Stimulated activated CD8-positive, alpha-beta memory T cell treated with anti-CD3 and anti-CD28 coated beads, Interleukin-12 subunit alpha, Interleukin-12 subunit beta, amount 100 ng/mL, for 4 hours (primary cell): Measurements from ENCODE around the gene FAAP20.

Experiments used
- DNase-seq: peaks from one replicate; pipeline ENCODE4 v3.0.0-alpha.2; 2020; ENCODE audit warnings: low read depth

FAAP20 gene

GRCh38 chr1:2210084-2210653 lies 15.6 kb upstream of the FAAP20 start:
- DNase-seq = no peak

- DNase-seq = no peak
Observed at GRCh38 chr1:2209400-2210083, 15.0 kb upstream of the FAAP20 start.

- no peak for DNase-seq
Observed at GRCh38 chr1:2208309-2209239, 14.0 kb upstream of the FAAP20 start.

GRCh38 chr1:2206813-2207487 lies 12.4 kb upstream of the FAAP20 start:
- DNase-seq = no peak

- peak; percentile 85 for DNase-seq
Observed at GRCh38 chr1:2205191-2205952, 10.8 kb upstream of the FAAP20 start.

- DNase-seq = no peak
Observed at GRCh38 chr1:2204415-2205190, 10.0 kb upstream of the FAAP20 start.

- no peak for DNase-seq
Observed at GRCh38 chr1:2203671-2204414, 9.3 kb upstream of the FAAP20 start.

GRCh38 chr1:2202843-2203601 lies 8.4 kb upstream of the FAAP20 start:
- DNase-seq = no peak

- no peak for DNase-seq
Observed at GRCh38 chr1:2202008-2202575, 7.5 kb upstream of the FAAP20 start.

- no peak for DNase-seq
Observed at GRCh38 chr1:2201062-2201461, 6.5 kb upstream of the FAAP20 start.

DNA sequence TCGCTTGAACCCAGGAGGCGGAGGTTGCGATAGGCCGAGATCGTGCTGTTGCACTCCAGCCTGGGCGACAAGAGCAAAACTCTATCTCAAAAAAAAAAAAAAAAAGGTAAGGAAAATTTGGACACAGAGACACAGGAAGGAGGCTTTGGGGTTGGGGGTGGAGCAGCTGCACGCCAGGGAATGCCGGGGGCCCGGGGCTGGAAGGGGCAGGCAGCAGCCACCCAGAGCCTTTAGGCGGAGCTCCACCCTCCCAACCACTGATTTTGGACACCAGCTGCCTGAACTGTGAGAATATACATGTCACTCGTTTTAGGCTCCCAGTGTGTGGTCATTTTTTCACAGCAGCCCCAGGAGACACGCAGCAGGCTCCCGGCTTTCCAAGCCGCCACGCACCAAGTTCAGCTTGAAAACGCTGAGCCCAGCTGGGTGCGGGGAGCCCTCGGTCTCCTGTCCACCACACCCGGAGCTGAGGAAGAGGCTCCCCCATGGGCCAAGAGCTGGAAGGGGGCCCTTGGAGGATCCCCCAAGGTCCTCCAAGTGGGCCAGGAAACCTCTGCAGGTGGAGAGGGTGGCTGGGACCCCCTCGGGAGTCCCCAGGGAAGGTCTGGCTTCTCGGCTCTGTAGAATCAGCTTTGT lies 5.9 kb upstream of the FAAP20 start:
- DNase-seq = no peak

DNA sequence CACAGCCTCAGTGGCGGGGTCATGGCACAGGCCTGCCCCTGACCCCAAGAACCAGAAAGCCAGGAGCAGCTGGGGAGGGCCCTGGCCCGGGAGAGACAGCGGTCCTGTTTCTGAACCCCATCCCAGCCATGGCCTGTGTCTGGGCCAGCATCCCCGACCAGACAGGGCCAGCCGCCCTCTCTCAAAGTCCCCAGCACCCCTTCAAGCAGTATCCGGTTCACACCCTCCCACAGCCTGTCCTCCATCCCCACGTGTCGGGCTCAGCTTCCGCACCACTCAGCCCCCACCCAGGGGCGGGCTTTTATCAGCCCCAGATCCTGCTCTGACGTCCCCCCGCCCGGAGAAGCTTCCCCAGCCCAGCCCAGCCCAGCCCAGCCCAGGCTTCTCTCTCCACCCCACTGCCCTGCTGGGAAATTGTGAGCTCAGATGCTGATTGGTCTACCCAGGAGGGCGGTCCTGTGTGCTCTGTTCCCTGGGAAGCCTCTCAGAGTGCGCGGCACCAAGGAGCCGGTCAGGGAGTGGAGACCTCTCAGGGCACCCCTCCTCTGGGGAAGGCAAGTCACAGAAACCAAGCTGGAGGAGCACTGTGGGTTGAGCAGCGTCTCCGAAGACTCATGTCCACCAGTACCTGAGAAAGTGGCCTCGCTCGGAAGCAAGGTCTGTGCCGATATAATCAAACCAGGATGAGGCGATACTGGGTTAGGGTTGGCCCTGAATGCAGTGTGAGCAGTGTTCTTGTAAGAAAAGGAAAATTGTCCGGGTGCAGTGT lies 4.7 kb upstream of the FAAP20 start:
- peak; percentile 69 for DNase-seq

- no peak for DNase-seq
Observed at GRCh38 chr1:2198571-2198970, 4.0 kb upstream of the FAAP20 start.

DNA sequence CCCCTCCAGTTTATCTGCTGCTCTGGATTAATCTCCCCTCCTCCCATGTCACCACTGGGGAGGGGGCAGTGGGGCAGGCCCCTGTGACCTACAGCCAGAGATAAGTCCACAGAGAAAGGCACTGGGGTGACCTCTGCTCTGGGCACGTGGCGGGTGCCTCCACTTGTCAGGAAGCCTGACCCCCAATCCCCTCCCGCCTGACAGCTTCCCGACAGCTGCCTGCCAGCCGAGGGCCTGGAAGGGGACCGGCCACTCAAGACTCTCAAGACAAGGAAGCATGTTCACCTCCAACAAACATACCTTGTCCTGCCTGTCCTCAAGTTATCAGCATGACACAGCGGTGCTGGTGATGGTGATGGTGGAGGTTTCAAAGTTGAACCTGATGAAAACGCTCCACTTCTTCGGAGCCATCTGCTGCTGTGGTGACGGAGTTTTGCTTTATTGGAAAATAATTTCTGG lies 3.2 kb upstream of the FAAP20 start:
- no peak for DNase-seq

DNA sequence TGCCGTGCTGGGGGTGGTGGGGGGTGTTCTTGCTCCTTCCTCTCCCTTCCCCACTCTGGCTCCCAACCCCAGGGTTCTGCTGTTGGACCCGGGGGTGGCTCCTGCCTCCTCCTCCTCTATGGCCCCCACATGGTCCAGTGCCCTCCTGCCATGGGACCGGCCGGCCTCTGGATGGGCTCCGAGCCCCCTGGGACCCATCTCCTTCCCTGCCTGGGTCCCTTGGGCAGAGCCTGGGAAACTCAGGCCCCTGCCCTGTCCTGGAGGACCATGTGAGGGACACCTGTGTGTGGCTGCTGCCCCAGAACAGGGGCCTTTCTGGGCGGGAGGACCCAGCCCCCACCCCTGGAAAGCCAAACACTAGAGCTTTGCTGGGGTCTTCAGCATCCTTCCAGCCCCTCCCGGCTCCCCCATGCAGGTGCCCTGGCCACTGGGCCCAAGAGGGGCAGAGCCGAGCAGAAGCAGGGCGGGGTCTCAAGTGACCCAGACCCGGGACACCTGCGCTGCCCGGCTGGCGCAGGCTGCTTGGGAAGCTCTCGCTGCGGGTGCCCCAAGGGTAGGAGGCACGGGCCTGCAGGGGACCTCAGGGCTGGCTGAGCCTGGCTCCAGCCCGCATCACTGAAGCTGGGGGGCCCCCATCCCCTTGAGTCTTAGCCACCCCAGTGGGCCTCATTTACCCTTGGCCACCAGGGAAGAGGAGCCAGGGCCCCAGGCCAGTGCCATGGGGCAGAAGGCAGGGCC lies 2.5 kb upstream of the FAAP20 start:
- no peak for DNase-seq

DNA sequence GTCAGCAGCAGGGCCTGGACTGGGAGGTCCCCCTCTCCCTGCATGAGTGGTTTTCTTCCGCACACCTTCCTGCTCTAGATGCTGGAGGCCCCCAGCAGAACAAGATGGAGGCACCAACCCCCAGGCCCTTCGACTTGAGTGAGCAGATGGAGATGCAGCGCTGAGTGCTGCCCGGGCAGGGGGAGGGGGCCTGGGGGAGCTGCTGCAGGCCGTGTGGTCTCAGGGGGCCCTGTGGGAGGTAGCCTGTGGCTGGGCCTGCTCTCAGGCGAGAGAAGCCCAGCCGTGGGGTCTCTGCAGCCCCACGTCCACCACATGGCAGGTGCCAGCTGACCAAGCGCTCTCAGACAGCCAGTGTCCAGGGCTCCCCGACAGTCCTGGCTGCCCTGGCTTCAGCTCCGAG lies 1.2 kb upstream of the FAAP20 start:
- DNase-seq = no peak
